Smooth muscle cell of the umbilical artery (primary cell): ENCODE results near the gene PCDHAC1. TPM values are rescaled to one million over a fixed set of nuclear protein-coding genes. Genes with fewer than 3 reads are reported as not detected.

Experiments
- total RNA-seq: library from RNA; depleted of rRNA; stranded (reverse); fragments of >200 nt; gene quantifications from 2 replicates; pipeline ENCODE4 v1.2.3, GENCODE V29; 2014

Gene PCDHAC1, protein sequence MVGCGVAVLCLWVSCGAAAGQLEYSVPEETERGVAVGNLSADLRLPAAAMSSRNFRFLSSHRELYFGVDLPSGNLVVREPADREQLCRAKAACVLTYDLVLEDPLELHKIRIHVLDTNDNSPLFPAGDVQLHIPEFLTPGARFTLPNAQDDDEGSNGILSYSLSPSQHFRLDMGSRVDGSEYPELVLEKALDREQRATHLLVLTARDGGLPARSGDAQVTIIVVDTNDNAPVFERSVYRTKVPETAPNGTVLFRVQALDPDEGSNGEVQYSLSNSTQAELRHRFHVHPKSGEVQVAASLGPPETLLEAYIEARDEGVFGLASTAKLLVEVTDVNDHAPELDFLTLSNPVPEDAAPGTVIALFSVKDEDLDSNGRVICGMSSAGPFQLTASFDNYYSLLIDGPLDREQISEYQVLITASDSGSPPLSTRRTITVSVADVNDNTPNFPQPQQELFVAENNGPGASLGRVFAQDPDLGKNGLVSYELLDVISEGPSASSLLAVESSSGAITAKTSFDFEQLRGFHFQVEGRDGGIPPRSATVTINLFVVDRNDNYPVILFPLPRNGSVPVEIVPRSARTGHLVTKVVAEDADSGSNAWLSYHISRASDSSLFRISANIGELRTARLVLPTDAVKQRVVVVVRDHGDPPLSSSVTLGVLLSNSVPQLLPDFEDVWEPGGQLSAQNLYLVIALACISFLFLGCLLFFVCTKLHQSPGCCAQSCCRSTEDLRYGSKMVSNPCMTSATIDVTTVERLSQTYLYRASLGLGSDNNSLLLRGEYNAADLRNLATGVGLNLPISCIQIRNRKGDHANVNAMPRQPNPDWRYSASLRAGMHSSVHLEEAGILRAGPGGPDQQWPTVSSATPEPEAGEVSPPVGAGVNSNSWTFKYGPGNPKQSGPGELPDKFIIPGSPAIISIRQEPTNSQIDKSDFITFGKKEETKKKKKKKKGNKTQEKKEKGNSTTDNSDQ
- total RNA-seq: 0.09 and 0.30 TPM in 2 replicates

GRCh38 chr5:140925806-140926442, at the start of gene PCDHAC1:
Gene PCDHAC1 (plus strand): TSS chr5:140926299. CDS start chr5:140926893, 594 bp downstream.

GRCh38 chr5:140881889-140882590, 44.1 kb upstream of the PCDHAC1 start, which contains the start of gene PCDHA13:
Gene PCDHA13 (plus strand): TSS chr5:140882124. CDS start chr5:140882269, 145 bp downstream.

GRCh38 chr5:140966293-140967225, 40.5 kb downstream of the PCDHAC1 start, which contains the start of gene PCDHAC2:
Gene PCDHAC2 (plus strand): TSS chr5:140966476. CDS start chr5:140966767, 291 bp downstream.

Other genes starting within 250 kb of the PCDHAC1 start
- gene HARS1, start 234.9 kb upstream of the PCDHAC1 start, total RNA-seq: 60.3 and 81.0 TPM in 2 replicates
- gene HARS2, start 234.8 kb upstream of the PCDHAC1 start, total RNA-seq: 28.2 and 34.6 TPM in 2 replicates
- gene ZMAT2, start 225.9 kb upstream of the PCDHAC1 start, total RNA-seq: 50.9 and 65.3 TPM in 2 replicates
- under 0.01 and 0.09 TPM in 2 replicates for gene PCDHA1, start 140.2 kb upstream of the PCDHAC1 start, total RNA-seq
- gene PCDHA2, start 131.4 kb upstream of the PCDHAC1 start, total RNA-seq: 0.05 TPM in 1 of 2 replicates, not detected in the other
- 0.23 and 0.59 TPM in 2 replicates for gene PCDHA3, start 125.2 kb upstream of the PCDHAC1 start, total RNA-seq
- gene PCDHA4, start 119.2 kb upstream of the PCDHAC1 start, total RNA-seq: 0.32 and 0.89 TPM in 2 replicates
- gene PCDHA5, start 104.7 kb upstream of the PCDHAC1 start, total RNA-seq: under 0.01 and 0.05 TPM in 2 replicates
- gene PCDHA6, start 98.3 kb upstream of the PCDHAC1 start, total RNA-seq: 0.60 and 0.89 TPM in 2 replicates
- 0.74 and 2.4 TPM in 2 replicates for gene PCDHA7, start 92.0 kb upstream of the PCDHAC1 start, total RNA-seq
- under 0.01 and 0.23 TPM in 2 replicates for gene PCDHA8, start 85.1 kb upstream of the PCDHAC1 start, total RNA-seq
- gene PCDHA9, start 77.9 kb upstream of the PCDHAC1 start, total RNA-seq: under 0.01 and 0.09 TPM in 2 replicates
- 0.23 and 0.59 TPM in 2 replicates for gene PCDHA10, start 70.4 kb upstream of the PCDHAC1 start, total RNA-seq
- 0.18 and 0.30 TPM in 2 replicates for gene PCDHA11, start 57.3 kb upstream of the PCDHAC1 start, total RNA-seq
- gene PCDHA12, start 51.0 kb upstream of the PCDHAC1 start, total RNA-seq: 0.18 and 0.59 TPM in 2 replicates
- gene PCDHA13, start 44.2 kb upstream of the PCDHAC1 start, total RNA-seq: 0.09 TPM in 1 of 2 replicates, not detected in the other
- 0.30 and 0.32 TPM in 2 replicates for gene PCDHAC2, start 40.2 kb downstream of the PCDHAC1 start, total RNA-seq
- gene PCDHB1, start 125.1 kb downstream of the PCDHAC1 start, total RNA-seq: not detected in 2 replicates
- 0.59 and 0.74 TPM in 2 replicates for gene PCDHB2, start 168.3 kb downstream of the PCDHAC1 start, total RNA-seq
- gene PCDHB3, start 174.2 kb downstream of the PCDHAC1 start, total RNA-seq: 0.09 and 0.30 TPM in 2 replicates
- under 0.01 and 0.09 TPM in 2 replicates for gene PCDHB4, start 195.5 kb downstream of the PCDHAC1 start, total RNA-seq
- gene PCDHB5, start 208.9 kb downstream of the PCDHAC1 start, total RNA-seq: 0.60 and 1.8 TPM in 2 replicates
- gene PCDHB6, start 223.8 kb downstream of the PCDHAC1 start, total RNA-seq: 0.14 and 0.30 TPM in 2 replicates
- 0.18 and 0.89 TPM in 2 replicates for gene PCDHB7, start 246.3 kb downstream of the PCDHAC1 start, total RNA-seq